ENCODE data around the gene DOCK4.
"Not testable (repeated sequence)": the region's sequence is repeated elsewhere in the genome, so short reads cannot be mapped to it uniquely, and the experiment has no call there.

DOCK4 gene

DNA sequence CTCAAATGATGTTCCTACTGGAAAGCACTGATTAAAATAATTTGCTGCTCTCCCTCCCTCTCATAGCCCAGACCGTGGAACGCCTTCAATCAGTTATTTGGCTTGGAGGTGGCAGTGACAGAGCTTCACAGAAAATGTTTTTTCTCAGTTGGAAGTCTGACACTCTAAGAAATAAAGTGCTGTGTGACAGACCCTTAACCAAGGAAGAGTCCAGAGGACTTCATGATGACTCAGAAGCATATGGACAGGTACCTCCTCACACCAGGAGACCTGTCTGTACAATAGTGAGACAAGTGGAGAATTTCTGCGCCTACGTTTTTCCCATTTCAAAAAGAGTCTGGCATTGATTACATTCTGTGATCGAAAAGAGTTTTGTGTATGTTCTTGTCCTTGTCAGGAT, 295.5 kb downstream of the DOCK4 start:
- no peak for DNase-seq (ENCODE audit: low read depth in 3 of 3)

- not testable (repeated sequence) for DNase-seq (ENCODE audit: low read depth in 3 of 3)
These were observed 297.5 kb downstream of the DOCK4 start for GRCh38 chr7:111908673-111909072.

DNA sequence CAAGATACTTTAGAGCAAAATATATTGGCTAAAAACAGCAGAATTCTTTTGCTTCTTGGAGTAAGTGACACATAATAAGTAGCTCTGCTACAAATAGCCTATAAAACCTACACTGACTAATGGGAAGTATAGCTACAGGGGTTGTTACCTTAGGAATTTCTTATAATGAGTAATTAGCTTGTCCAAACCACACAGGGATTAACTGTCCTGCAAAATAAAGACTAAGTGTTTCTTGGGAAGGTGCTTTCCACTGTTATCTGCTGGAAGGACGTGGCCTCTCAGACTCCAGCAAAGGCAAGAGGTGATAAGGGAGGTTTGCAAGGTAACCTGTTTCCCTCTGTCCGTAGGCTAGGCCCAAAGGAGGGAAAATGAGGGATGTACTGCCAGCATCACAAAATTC, 302.4 kb downstream of the DOCK4 start:
- DNase-seq (ENCODE audit: low read depth in 3 of 3): no peak

DNA sequence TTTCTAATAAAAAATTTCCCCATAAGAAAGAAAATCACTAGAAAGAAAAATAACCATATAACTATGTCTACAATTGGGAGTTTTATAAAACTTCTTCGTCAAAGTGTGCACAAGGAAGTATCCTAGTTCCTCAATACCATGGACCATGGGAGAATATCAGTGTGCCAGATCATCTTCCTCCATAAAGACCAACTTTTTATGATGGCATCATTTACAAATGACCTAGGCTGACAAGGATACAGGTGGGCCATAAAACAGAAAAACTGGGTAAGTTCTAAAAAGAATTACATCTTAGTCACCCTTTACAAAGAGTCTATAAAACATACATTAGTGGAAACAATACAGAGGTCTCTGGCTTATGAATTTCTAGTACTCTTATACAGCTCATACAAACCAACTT, 303.2 kb downstream of the DOCK4 start:
- no peak for DNase-seq (ENCODE audit: low read depth in 3 of 3)

- no peak for DNase-seq (ENCODE audit: low read depth in 3 of 3)
These were observed 305.9 kb downstream of the DOCK4 start for GRCh38 chr7:111900283-111900682.

DNA sequence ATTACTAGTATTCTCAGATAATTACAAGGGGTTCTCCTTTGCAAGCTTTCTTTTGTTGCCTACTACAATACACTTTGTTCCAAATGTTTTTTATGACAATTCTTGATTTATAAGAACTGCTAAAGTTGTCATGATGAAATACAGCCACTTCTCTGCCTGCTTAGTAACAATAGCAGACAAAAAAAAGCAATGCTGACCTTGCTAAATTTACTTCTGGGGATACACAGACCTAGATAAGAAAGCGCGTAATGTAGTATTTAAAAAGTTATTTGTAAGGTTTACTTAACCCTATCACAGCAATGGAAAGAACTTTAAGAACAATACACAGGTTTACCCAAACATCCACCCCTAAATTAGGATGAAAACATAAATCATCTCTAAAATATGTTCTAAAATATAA, 311.1 kb downstream of the DOCK4 start:
- DNase-seq (ENCODE audit: low read depth in 3 of 3): no peak

DNA sequence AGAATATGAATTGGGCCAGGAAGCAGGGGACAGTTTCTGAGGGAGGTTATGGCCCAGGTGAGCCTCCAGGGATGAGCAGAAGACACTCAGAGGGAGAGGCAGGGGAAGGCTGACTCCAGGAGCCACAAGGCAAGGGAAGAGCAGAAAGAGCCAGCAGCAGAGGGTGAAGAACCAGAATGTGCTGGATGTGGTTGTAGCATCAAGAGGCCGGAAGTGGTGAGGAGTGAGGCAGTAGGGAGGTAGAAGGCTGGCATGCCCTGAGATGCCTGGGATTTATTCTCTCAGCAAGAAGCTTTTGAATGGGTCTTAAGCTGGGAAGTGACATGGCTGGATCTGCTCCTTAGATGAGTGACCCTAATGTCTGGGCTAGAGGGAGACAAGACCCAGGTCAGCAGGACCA, 311.7 kb downstream of the DOCK4 start:
- DNase-seq (ENCODE audit: low read depth in 3 of 3): no peak

GRCh38 chr7:111893190-111893589, 313.0 kb downstream of the DOCK4 start:
- DNase-seq (ENCODE audit: low read depth in 3 of 3): no peak

DNA sequence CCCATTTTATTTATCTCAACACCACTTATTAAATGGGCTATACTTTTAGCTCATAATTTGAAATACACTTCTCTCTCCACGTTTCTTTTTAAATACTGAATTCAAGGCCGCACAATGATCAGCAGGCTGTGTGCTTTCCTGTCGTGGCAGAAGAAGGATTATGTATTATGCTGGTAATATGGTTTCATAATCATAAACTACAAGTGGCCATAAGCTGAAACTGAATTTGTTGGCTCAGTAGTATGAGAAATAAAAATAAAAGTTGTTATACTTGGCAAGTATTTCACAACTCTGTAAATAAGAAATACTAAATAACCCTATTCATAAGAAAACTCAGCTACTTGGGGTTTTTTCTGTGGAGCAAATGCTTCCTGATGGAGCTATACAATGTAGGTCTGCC, 313.6 kb downstream of the DOCK4 start:
- no peak for DNase-seq (ENCODE audit: low read depth in 3 of 3)

DNA sequence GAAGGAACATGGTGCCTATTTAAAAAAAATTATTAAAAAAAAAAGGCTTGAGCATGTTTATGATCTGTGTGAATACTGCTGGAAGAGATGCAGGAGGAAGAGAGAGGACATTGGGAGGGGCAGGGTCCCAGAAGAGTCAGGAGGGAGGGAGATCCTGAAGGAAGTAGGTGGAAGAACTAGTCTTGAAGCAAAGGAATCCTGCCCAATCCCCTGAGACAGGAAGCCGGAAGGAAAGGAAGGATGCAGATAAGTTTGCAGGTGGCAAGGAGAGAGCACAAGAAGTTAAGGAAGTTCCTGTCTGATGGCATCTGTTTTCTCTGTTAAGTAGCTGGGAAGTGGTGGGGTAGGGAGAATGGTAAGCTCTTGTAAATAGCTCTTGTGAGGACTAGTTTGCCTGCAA, 318.5 kb downstream of the DOCK4 start:
- no peak for DNase-seq (ENCODE audit: low read depth in 3 of 3)

DNA sequence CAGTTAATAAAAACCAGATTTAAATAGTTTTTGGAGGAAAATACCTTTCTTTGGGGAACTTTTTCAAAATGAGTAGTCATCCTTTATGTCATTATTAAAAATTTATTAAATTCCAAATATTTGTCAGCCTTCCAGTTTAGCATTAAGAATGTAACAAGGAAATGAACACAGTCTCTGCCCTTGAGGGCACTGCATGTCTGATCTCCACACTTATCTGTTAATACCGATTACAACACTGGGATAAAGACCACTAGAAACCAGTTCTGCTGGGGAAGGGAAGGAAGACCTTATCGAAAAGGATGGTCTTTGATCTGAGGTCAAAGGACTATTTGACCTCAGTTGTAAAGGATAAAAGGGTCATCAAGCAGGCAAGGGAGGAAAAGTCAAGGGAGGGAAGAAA, 320.0 kb downstream of the DOCK4 start:
- DNase-seq (ENCODE audit: low read depth in 3 of 3): no peak

DNA sequence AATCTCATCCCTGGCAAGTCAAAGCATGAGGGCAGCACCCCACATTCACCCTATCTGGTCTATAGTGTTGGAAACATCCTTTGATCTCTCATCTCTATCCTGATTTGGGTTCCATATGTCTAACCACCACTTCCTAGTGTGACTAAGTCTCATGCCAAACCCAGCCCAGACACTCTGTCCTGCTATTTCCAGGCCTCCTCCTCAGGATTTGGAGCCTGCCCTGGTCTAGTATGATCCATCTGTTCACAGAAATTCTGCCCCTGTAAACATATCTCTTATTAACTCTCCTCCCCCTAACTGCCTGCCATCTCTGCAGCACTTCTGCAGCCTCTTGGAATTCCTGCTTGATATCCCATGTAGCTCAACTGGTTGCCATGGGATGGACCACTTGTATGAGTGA, 323.0 kb downstream of the DOCK4 start:
- no peak for DNase-seq (ENCODE audit: low read depth in 3 of 3)

GRCh38 chr7:111878785-111879184, 327.4 kb downstream of the DOCK4 start:
- no peak for DNase-seq (ENCODE audit: low read depth in 3 of 3)

GRCh38 chr7:111877931-111878330, 328.3 kb downstream of the DOCK4 start:
- DNase-seq (ENCODE audit: low read depth in 3 of 3): no peak

DNA sequence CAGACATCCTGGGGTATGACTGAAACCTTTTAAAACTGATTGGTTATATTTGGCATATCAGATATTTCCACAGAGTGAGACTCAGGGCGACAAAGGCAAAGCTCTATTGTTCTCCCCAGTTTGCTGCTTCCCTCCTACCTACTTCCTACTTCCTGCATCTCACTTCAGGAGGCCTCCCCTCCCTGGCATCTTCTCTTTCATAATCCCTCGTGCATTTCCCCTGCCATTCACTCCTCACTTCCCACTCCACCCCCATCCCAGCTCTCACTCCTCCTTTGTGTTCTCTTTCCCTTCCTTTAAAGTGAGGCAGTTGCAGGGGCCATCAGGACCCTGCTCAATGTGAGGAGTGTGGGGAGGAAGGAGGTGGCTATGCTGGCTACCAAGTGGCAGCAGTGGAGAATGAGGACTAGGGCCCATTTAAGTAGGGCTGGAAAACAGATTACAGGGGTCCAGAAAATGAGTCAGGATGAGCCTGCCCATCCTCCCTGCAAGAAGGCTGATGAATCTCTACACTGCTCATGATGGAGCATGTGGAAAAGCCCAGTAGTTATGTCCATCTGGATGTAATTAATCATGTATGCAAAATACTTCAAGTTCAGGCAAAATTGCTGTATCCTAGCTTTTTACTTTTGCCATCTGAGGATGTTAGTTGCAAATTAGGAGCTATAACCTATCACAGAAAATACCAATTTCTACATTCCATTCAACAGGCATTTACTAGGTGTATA, 332.1 kb downstream of the DOCK4 start:
- no peak for DNase-seq (ENCODE audit: low read depth in 3 of 3)

GRCh38 chr7:111873326-111873646, 332.9 kb downstream of the DOCK4 start:
- no peak for DNase-seq (ENCODE audit: low read depth in 3 of 3)

GRCh38 chr7:111872450-111873325, 333.5 kb downstream of the DOCK4 start:
- no peak for DNase-seq (ENCODE audit: low read depth in 3 of 3)

GRCh38 chr7:111871283-111871682, 334.9 kb downstream of the DOCK4 start:
- no peak for DNase-seq (ENCODE audit: low read depth in 3 of 3)

- no peak for DNase-seq (ENCODE audit: low read depth in 3 of 3)
These were observed 336.9 kb downstream of the DOCK4 start for GRCh38 chr7:111869280-111869679.

DNA sequence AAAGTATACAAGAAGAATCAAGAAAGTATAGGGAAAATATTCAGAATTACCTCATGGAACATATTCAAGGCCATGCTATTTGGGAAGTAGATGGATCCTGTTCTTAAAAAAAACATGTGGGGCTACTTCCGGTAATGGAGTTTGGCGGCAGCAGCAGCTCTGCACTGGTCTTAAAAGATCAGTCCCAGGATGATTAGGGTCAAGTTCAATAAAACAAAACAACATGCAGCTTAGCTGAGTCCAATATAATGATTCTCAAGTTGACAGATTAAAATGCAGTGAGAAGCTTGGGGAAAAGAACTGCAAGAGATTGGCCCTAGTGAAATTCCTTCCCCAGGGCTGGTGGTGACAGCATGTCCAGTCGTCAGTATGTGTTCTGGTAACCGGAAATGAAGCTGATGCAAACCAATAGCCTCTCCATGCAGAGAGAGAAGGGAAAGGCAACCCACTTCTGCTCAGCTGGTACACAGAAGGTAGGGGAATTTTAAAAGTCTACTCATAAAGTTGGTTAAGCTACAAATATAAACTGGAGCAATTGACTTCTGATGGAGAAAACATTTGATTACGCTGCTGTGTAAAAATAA, 338.8 kb downstream of the DOCK4 start:
- no peak for DNase-seq (ENCODE audit: low read depth in 3 of 3)

GRCh38 chr7:111866787-111867186, 339.4 kb downstream of the DOCK4 start:
- no peak for DNase-seq (ENCODE audit: low read depth in 3 of 3)

DNA sequence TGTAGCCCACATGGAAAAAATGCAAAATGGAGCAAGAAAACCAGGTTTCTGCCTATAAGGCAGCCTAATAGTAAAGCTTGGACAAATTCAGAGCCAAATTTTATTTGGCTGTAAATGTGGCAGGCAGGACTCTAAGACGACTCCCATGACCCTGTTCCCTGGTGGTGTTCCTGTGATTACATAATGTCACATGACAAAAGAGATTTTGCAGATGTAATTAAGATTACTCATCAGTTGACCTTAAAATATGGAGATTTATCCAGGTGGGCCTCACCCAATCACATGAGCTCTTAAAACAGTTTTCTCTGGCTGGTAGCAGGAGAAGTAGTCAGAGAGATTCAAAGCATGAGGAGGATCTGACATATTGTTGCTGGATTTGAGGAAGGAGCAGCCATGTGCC, 340.8 kb downstream of the DOCK4 start:
- DNase-seq (ENCODE audit: low read depth in 3 of 3): no peak

Measured in stimulated activated CD4-positive, alpha-beta T cell treated with anti-CD3 and anti-CD28 coated beads, TNF-alpha, amount 100 ng/mL, for 48 hours (primary cell).